CD4-positive, alpha-beta T cell treated with Interleukin-12 subunit alpha and Interleukin-12 subunit beta, for 1 hour (primary cell): ENCODE measurements around the gene HEMK1.

Experiments used
- DNase-seq: peaks from one replicate; pipeline ENCODE4 v3.0.0-alpha.2; 2020

The HEMK1 gene

GRCh38 chr3:50545781-50546180 lies 23.5 kb upstream of the HEMK1 start:
- DNase-seq, result no peak

GRCh38 chr3:50549226-50549625 lies 20.1 kb upstream of the HEMK1 start:
- DNase-seq, result no peak

- peak; percentile 68 for DNase-seq
These were observed 19.1 kb upstream of the HEMK1 start for GRCh38 chr3:50550079-50550736.

- DNase-seq, result no peak
These were observed 18.2 kb upstream of the HEMK1 start for GRCh38 chr3:50551054-50551659.

- DNase-seq, result no peak
These were observed 17.5 kb upstream of the HEMK1 start for GRCh38 chr3:50551681-50552435.

GRCh38 chr3:50552598-50552997 lies 16.7 kb upstream of the HEMK1 start:
- no peak for DNase-seq

GRCh38 chr3:50554553-50554952 lies 14.8 kb upstream of the HEMK1 start:
- no peak for DNase-seq

GRCh38 chr3:50557106-50557505 lies 12.2 kb upstream of the HEMK1 start:
- DNase-seq, result no peak

- DNase-seq, result no peak
These were observed 11.4 kb upstream of the HEMK1 start for GRCh38 chr3:50557915-50558314.

- DNase-seq, result no peak
These were observed 9.6 kb upstream of the HEMK1 start for GRCh38 chr3:50559702-50560101.

GRCh38 chr3:50562861-50563260 lies 6.5 kb upstream of the HEMK1 start:
- no peak for DNase-seq

GRCh38 chr3:50563867-50564266 lies 5.5 kb upstream of the HEMK1 start:
- DNase-seq, result no peak

GRCh38 chr3:50564321-50564720 lies 5.0 kb upstream of the HEMK1 start:
- DNase-seq, result no peak

GRCh38 chr3:50567011-50567385 lies 2.3 kb upstream of the HEMK1 start:
- no peak for DNase-seq

GRCh38 chr3:50567386-50568167 lies 1.7 kb upstream of the HEMK1 start, which contains the start of gene C3orf18:
TSS of gene C3orf18 (minus strand) at chr3:50567747. CDS start at chr3:50565699, 2,048 bp downstream.
- peak; percentile 97 for DNase-seq

- no peak for DNase-seq
These were observed 1.4 kb downstream of the HEMK1 start for GRCh38 chr3:50570508-50571279.

GRCh38 chr3:50571486-50571885 lies 2.2 kb downstream of the HEMK1 start:
- no peak for DNase-seq

- peak; percentile 85 for DNase-seq
These were observed 2.8 kb downstream of the HEMK1 start for GRCh38 chr3:50572158-50572557.

- DNase-seq, result peak; percentile 14
These were observed 3.6 kb downstream of the HEMK1 start for GRCh38 chr3:50572801-50573371.

GRCh38 chr3:50573566-50574443 lies 4.5 kb downstream of the HEMK1 start:
- peak; percentile 63 for DNase-seq

GRCh38 chr3:50574444-50574831 lies 5.1 kb downstream of the HEMK1 start:
- peak; percentile 27 for DNase-seq
